Adrenal gland (tissue), 12 donors: Measurements from ENCODE around the gene IFNA7. TPM values are rescaled to one million over a fixed set of nuclear protein-coding genes. Genes with fewer than 3 reads are reported as not detected.
"Not testable (repeated sequence)": the region's sequence is repeated elsewhere in the genome, so short reads cannot be mapped to it uniquely, and the experiment has no call there.

Experiments used
- DNase-seq, 7 donors: peaks; one replicate each; pipeline ENCODE4 v3.0.0-alpha.2; 2019 to 2020
- H3K27ac ChIP-seq, 5 donors: fragments of 200-600 bp; sonication (generic) in 4 of 5; 1 replicate in 3 of 5; 2 replicates in 2 of 5; pipeline versions ENCODE4 v1.5.1 to v1.8.0; 2016 to 2020; ENCODE audit warnings: mild to moderate bottlenecking in 1 of 5
- H3K27me3 ChIP-seq: fragments of 200-600 bp; 2 replicates; pipeline ENCODE4 v1.8.0; 2021
- H3K36me3 ChIP-seq, 2 donors: fragments of 200-600 bp; replicated peaks in 1 of 2; 1 replicate in 1 of 2; 2 replicates in 1 of 2; pipeline versions ENCODE4 v1.5.1 to v1.8.0; 2018 to 2022
- H3K4me1 ChIP-seq, 2 donors: fragments of 200-600 bp; replicated peaks in 1 of 2; 1 replicate in 1 of 2; 2 replicates in 1 of 2; pipeline versions ENCODE4 v1.5.1 to v1.8.0; 2018 to 2021
- H3K4me3 ChIP-seq, 4 donors: fragments of 200-600 bp; sonication (generic) in 3 of 4; one replicate each; pipeline ENCODE4 v1.5.1; 2016 to 2018
- H3K9me3 ChIP-seq, 3 donors: fragments of 200-600 bp; sonication (generic) in 1 of 3; replicated peaks in 1 of 3; 1 replicate in 2 of 3; 2 replicates in 1 of 3; pipeline versions ENCODE4 v1.5.1 to v1.8.0; 2016 to 2021
- CTCF ChIP-seq, 6 experiments: fragments of 450-650 bp in 4 of 6; fragments of 200-600 bp in 2 of 6; sonication (generic) in 1 of 6; IDR thresholded peaks; 1 replicate in 5 of 6; 2 replicates in 1 of 6; pipeline versions ENCODE4 v1.5.1 to v1.8.0; 2016 to 2021; ENCODE audit warnings: antibody characterized with exemption in 6 of 6, mild to moderate bottlenecking in 2 of 6, moderate library complexity in 1 of 6
- POLR2A ChIP-seq, 2 donors: fragments of 450-650 bp; IDR thresholded peaks; one replicate each; pipeline ENCODE4 v1.6.1; 2017; ENCODE audit warnings: antibody characterized with exemption in 2 of 2, mild to moderate bottlenecking in 2 of 2, moderate library complexity in 1 of 2
- WGBS, 4 donors: extraction: QIAGEN DNeasy Blood & Tissue Kit in 2 of 4; methylation state at CpG; one replicate each; pipeline versions ENCODE4 v1.1.5 to v1.1.7; 2013 to 2017; 5-methylcytosine and 5-hydroxymethylcytosine counted together
- intact Hi-C, 2 donors: fragments of 100-400 bp; cut with DNase I; formaldehyde crosslinking; loops; one replicate each; pipeline versions ENCODE4 v1.14.1 to v1.15.0; 2022 to 2023
- polyA plus RNA-seq, 3 donors: library from polyadenylated mRNA; stranded (reverse); fragments of 200-250 nt in 2 of 3; fragments of 350-450 nt in 1 of 3; fragmentation: Illumina TruSeq in 1 of 3; extraction: RNeasy Lipid Tissue Mini Kit (QIAGEN cat#74804) in 1 of 3; gene quantifications; one replicate each; pipeline ENCODE4 v1.2.3, GENCODE V29; 2013 to 2014
- total RNA-seq, 9 donors: library from RNA; depleted of rRNA in 4 of 9; stranded (reverse); fragments of >200 nt in 4 of 9; fragments of 120-200 nt in 1 of 9; fragmentation: NEBNext Ultra II Directional in 1 of 9; extraction: Animal tissue kit (Norgen Biotek cat#: 25700) in 1 of 9; gene quantifications; one replicate each; pipeline versions ENCODE4 v1.1.0 to v1.2.4, GENCODE V29; 2013 to 2023
- donor health status: healthy with polysubstance abuse.
- donor health status: Bipolar disorder and iron deficiency.
- donor health status: DM: yes; HTN: yes; CAD: no.
- donor health status: DM: no; HTN: no; CAD: no.
- donor health status: DM: no; HTN: no; CAD: no.
- donor health status: DM: yes; HTN: yes; CAD: no.

The IFNA7 gene
- total and polyA plus RNA-seq, 12 donors = not detected

- H3K9me3 ChIP-seq = no peaks in the 10 kb centered on the region
- TF ChIP-seq CTCF (IDR thresholded peaks at IDR 0.05) (no peak), POLR2A (IDR thresholded peaks at IDR 0.05) (no peak)
- WGBS, 4 donors = 81 to 96% (median 84%) methylated on average over 3 of the region's 3 CpGs
- H3K4me1 ChIP-seq = no peaks in the 10 kb centered on the region
- no peaks in the 10 kb centered on the region for H3K27me3 ChIP-seq
- H3K4me3 ChIP-seq = no peak overlapping the region
- no peak overlapping the region for H3K27ac ChIP-seq
- DNase-seq = no peak
- H3K36me3 ChIP-seq = no peaks in the 10 kb centered on the region
- intact Hi-C loops = no loop called here
Measured at GRCh38 chr9:21172156-21172555, 29.8 kb downstream of the IFNA7 start.

GRCh38 chr9:21171351-21171750 is 30.7 kb downstream of the IFNA7 start:
- H3K4me1 ChIP-seq = no peaks in the 10 kb centered on the region
- no peaks in the 10 kb centered on the region for H3K36me3 ChIP-seq
- H3K27ac ChIP-seq = no peak overlapping the region
- no peak for DNase-seq
- no peaks in the 10 kb centered on the region for H3K27me3 ChIP-seq
- H3K9me3 ChIP-seq = no peaks in the 10 kb centered on the region
- H3K4me3 ChIP-seq = no peak overlapping the region
- intact Hi-C loops = no loop called here
- TF ChIP-seq CTCF (IDR thresholded peaks at IDR 0.05) (no peak), POLR2A (IDR thresholded peaks at IDR 0.05) (no peak)
- WGBS, 4 donors = 65 to 90% (median 71%) methylated on average over 1 of the region's 1 CpG

- H3K4me1 ChIP-seq, H3K36me3 ChIP-seq, H3K27ac ChIP-seq, H3K27me3 ChIP-seq, H3K4me3 ChIP-seq, intact Hi-C loops, DNase-seq, H3K9me3 ChIP-seq: not testable (repeated sequence)
- 63 to 84% (median 73%) methylated on average over 2 of the region's 2 CpGs for WGBS, 4 donors
Measured at GRCh38 chr9:21166560-21166959, 35.4 kb downstream of the IFNA7 start, which contains the start of gene IFNA21. Gene IFNA21 (minus strand): TSS chr9:21166660. CDS start chr9:21166612, 48 bp downstream.

- Histone ChIP-seq H3K4me3 (no peak overlapping the region), H3K4me1 (no peaks in the 10 kb centered on the region), H3K27me3 (no peaks in the 10 kb centered on the region), H3K9me3 (no peaks in the 10 kb centered on the region), H3K36me3 (no peaks in the 10 kb centered on the region), H3K27ac (no peak overlapping the region)
- TF ChIP-seq POLR2A (IDR thresholded peaks at IDR 0.05) (no peak), CTCF (IDR thresholded peaks at IDR 0.05) (no peak)
- 81 to 97% (median 86%) methylated on average over 1 of the region's 1 CpG for WGBS, 4 donors
- DNase-seq = no peak
- intact Hi-C loops = no loop called here
Measured at GRCh38 chr9:21165516-21165915, 36.5 kb downstream of the IFNA7 start.

GRCh38 chr9:21160178-21160577 is 41.8 kb downstream of the IFNA7 start:
- H3K9me3 ChIP-seq = peaks cover 0 to 12% (median 0%) of the 10 kb centered on the region in 3 donors
- intact Hi-C loops = no loop called here
- TF ChIP-seq CTCF (IDR thresholded peaks at IDR 0.05) (no peak), POLR2A (IDR thresholded peaks at IDR 0.05) (no peak)
- H3K4me3 ChIP-seq = no peak overlapping the region
- no peaks in the 10 kb centered on the region for H3K27me3 ChIP-seq
- no peaks in the 10 kb centered on the region for H3K4me1 ChIP-seq
- H3K27ac ChIP-seq = no peak overlapping the region
- H3K36me3 ChIP-seq = no peaks in the 10 kb centered on the region
- 4 to 16% (median 8%) methylated on average over 1 of the region's 1 CpG for WGBS, 4 donors
- no peak for DNase-seq
